Lung (tissue), 12 donors: ENCODE data around the gene ASCC2. TPM values are rescaled to one million over a fixed set of nuclear protein-coding genes. Genes with fewer than 3 reads are reported as not detected.

Source experiments
- ATAC-seq: fragments of 200-7000 bp; cut with Tn5 transposase; one replicate; pipeline ENCODE4 v1.9.1; 2020; ENCODE audit warnings: moderate number of reproducible peaks; ENCODE audit not compliant: insufficient read depth, low FRiP score
- DNase-seq, 3 donors: peaks; one replicate each; pipeline ENCODE4 v3.0.0-alpha.2; 2013 to 2017
- H3K27ac ChIP-seq, 2 donors: one replicate each; pipeline ENCODE4 v1.5.1; 2013; ENCODE audit warnings: mild to moderate bottlenecking in 2 of 2, moderate library complexity in 2 of 2, control low read depth in 1 of 2, inconsistent platforms in 1 of 2, low read depth in 1 of 2, low read length in 1 of 2
- H3K27me3 ChIP-seq, 3 donors: one replicate each; pipeline ENCODE4 v1.5.1; 2013; ENCODE audit warnings: low read length in 2 of 3; ENCODE audit not compliant: control insufficient read depth in 3 of 3, insufficient read depth in 3 of 3
- H3K36me3 ChIP-seq, 4 donors: one replicate each; pipeline ENCODE4 v1.5.1; 2013; ENCODE audit warnings: low read length in 4 of 4, mild to moderate bottlenecking in 1 of 4, moderate library complexity in 1 of 4; ENCODE audit not compliant: control insufficient read depth in 4 of 4, insufficient read depth in 4 of 4
- H3K4me1 ChIP-seq, 5 donors: one replicate each; pipeline ENCODE4 v1.5.1; 2013; ENCODE audit warnings: low read length in 5 of 5, mild to moderate bottlenecking in 2 of 5, moderate library complexity in 1 of 5; ENCODE audit not compliant: control insufficient read depth in 5 of 5, insufficient read depth in 5 of 5
- H3K4me3 ChIP-seq: one replicate; pipeline ENCODE4 v1.5.1; 2013; ENCODE audit warnings: mild to moderate bottlenecking, control low read depth, moderate library complexity
- H3K9ac ChIP-seq, 2 donors: one replicate each; pipeline ENCODE4 v1.5.1; 2013; ENCODE audit warnings: low read length in 2 of 2, control low read depth in 1 of 2; ENCODE audit not compliant: insufficient read depth in 1 of 2
- H3K9me3 ChIP-seq, 4 donors: one replicate each; pipeline ENCODE4 v1.5.1; 2013; ENCODE audit warnings: low read length in 3 of 4, mild to moderate bottlenecking in 1 of 4, moderate library complexity in 1 of 4; ENCODE audit not compliant: control insufficient read depth in 4 of 4, insufficient read depth in 3 of 4
- CTCF ChIP-seq: IDR thresholded peaks from 2 replicates; pipeline ENCODE4 v1.5.1; 2012; ENCODE audit warnings: mild to moderate bottlenecking; ENCODE audit errors: control extremely low read depth, extremely low read depth
- WGBS, 2 donors: extraction: QIAGEN DNeasy Blood & Tissue Kit; methylation state at CpG; one replicate each; pipeline ENCODE4 v1.1.7; 2013; 5-methylcytosine and 5-hydroxymethylcytosine counted together
- polyA plus RNA-seq, 2 donors: library from polyadenylated mRNA; stranded (reverse); fragments of 200-250 nt; gene quantifications; one replicate each; pipeline ENCODE4 v1.2.1, GENCODE V29; 2013
- total RNA-seq, 2 donors: library from RNA; depleted of rRNA in 1 of 2; stranded (reverse); fragments of >200 nt in 1 of 2; gene quantifications; one replicate each; pipeline ENCODE4 v1.2.1, GENCODE V29; 2014 to 2021
- donor health status: control.
- donor health status: control.
- donor health status: Bipolar disorder and iron deficiency.
- donor health status: healthy.
- donor health status: DM: yes; HTN: yes; CAD: no.

ASCC2 gene
- total and polyA plus RNA-seq, 4 donors, result 38.6 to 61.6 (median 53.6) TPM

DNA sequence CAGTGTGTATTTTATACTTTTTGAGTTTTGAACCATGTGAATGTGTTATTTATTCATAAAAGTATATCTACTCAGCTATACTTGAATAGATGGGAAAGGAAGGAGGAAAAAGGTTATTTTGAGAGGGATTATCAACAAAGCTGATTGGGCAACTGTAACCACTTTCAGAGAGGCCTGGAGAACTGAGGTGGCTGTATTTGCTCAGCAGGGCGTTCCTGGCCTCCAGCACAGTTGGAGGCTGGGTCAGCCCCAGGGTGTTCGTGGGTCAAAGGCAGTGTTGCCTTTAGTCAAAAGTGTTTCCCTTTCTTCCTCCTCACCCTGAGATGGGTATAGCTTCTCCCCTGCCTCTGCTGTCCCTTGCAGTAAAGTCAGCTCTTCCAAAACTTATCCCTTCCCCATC lies 26.7 kb downstream of the ASCC2 start:
- Histone ChIP-seq H3K4me3 (no peak overlapping the region), H3K36me3 (peaks cover 38 to 51% (median 42%) of the 10 kb centered on the region in 4 donors), H3K9me3 (no peaks in the 10 kb centered on the region), H3K27me3 (no peaks in the 10 kb centered on the region), H3K9ac (no peak overlapping the region), H3K27ac (no peak overlapping the region), H3K4me1 (peaks cover 0 to 4% (median 0%) of the 10 kb centered on the region in 5 donors)
- WGBS, 2 donors, result 68 to 82% methylated on average over 2 of the region's 2 CpGs
- ATAC-seq, result peak; percentile 67
- DNase-seq, result no peak
- TF ChIP-seq CTCF, result no peak

DNA sequence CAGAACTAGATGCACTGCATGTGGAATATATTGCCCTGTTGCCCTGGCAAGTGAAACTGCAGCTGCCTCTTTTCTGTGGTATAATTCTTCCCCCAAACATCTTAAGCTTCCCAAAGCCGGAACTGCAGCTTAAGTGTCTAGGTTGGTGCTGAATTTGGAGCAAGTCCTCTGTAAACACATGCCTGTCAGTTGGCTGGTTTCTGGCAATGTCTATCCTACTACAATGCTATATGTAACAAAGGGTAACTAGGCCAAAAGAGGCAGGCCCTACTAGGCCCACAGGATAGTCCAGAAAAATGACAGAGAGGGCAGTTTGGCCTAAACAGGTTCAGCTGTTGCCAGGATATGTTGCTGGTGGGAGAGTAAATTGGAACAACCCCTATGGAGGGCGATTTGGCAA lies 27.9 kb downstream of the ASCC2 start:
- no peak for DNase-seq
- Histone ChIP-seq H3K4me1 (peaks cover 0 to 3% (median 0%) of the 10 kb centered on the region in 5 donors), H3K36me3 (peaks cover 42 to 56% (median 48%) of the 10 kb centered on the region in 4 donors), H3K4me3 (no peak overlapping the region), H3K27me3 (no peaks in the 10 kb centered on the region), H3K9ac (no peak overlapping the region), H3K9me3 (no peaks in the 10 kb centered on the region), H3K27ac (peak overlapping the region in 1 of 2 donors; percentile 35)
- 79 to 85% methylated on average over 2 of the region's 2 CpGs for WGBS, 2 donors
- ATAC-seq, result no peak
- TF ChIP-seq CTCF, result no peak

DNA sequence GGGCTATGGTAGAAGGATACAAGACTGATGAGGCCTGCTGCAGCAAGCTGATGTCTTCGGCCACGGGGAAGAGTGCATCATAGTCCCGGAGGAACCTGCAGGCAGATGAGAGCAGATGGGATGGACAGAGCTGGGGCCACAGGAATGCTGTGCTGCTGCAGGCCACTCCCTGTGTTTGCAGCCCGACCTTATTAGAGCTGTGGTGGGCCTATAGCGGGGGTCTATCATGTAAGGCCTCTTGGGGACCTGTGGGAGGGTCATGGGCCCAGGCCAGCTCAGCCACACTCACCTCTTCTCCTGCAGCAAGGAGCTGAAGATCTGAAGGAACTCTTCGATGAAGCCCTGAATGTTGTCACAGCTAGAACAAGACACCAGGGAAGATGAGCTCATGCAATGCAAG lies 31.9 kb downstream of the ASCC2 start:
- H3K9me3 ChIP-seq, result no peaks in the 10 kb centered on the region
- no peak for TF ChIP-seq CTCF
- no peak overlapping the region for H3K27ac ChIP-seq
- DNase-seq (no peak), ATAC-seq (no peak)
- no peak overlapping the region for H3K4me3 ChIP-seq
- no peak overlapping the region for H3K9ac ChIP-seq
- H3K36me3 ChIP-seq, result peaks cover 25 to 55% (median 40%) of the 10 kb centered on the region in 4 donors
- H3K27me3 ChIP-seq, result no peaks in the 10 kb centered on the region
- 91 to 96% methylated on average over 6 of the region's 6 CpGs for WGBS, 2 donors
- H3K4me1 ChIP-seq, result peaks cover 0 to 9% (median 0%) of the 10 kb centered on the region in 5 donors

DNA sequence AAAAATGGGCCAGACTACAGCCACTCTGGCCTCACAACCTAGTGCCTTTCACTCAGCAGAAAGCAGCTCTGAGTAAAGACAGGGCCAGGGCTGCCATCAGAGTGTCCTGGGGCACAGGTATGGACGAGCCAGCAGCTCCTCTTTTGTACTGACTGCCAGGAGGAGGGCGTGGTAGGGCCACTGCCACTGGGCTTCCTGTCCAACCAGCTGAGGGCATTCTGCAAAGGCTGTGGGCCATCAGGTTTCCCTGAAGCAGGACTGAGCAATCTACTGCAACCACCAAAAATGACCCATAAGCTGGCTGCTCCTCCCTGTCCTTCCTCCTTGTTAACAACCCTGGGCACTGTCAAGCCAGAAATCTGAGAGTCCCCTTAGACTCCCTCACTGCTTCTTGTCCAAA lies 33.1 kb downstream of the ASCC2 start:
- ATAC-seq (no peak), DNase-seq (no peak)
- H3K4me3 ChIP-seq, result no peak overlapping the region
- peak overlapping the region in 1 of 2 donors; percentile 32 for H3K27ac ChIP-seq
- H3K4me1 ChIP-seq, result peaks cover 0 to 15% (median 0%) of the 10 kb centered on the region in 5 donors
- H3K36me3 ChIP-seq, result peaks cover 25 to 61% (median 42%) of the 10 kb centered on the region in 4 donors
- H3K9ac ChIP-seq, result no peak overlapping the region
- no peak for TF ChIP-seq CTCF
- no peaks in the 10 kb centered on the region for H3K27me3 ChIP-seq
- H3K9me3 ChIP-seq, result no peaks in the 10 kb centered on the region
- 89 to 93% methylated on average over 2 of the region's 2 CpGs for WGBS, 2 donors
